Stimulated activated CD4-positive, alpha-beta T cell treated with anti-CD3 and anti-CD28 coated beads, TNF-alpha, amount 100 ng/mL, for 48 hours (primary cell): Measurements from ENCODE around the gene ZNF479.
"Not testable (repeated sequence)": the region's sequence is repeated elsewhere in the genome, so short reads cannot be mapped to it uniquely, and the experiment has no call there.

Experiments
- DNase-seq, 3 donors: peaks; one replicate each; pipeline ENCODE4 v3.0.0-alpha.2; 2020; ENCODE audit warnings: low read depth in 3 of 3

The ZNF479 gene

DNA sequence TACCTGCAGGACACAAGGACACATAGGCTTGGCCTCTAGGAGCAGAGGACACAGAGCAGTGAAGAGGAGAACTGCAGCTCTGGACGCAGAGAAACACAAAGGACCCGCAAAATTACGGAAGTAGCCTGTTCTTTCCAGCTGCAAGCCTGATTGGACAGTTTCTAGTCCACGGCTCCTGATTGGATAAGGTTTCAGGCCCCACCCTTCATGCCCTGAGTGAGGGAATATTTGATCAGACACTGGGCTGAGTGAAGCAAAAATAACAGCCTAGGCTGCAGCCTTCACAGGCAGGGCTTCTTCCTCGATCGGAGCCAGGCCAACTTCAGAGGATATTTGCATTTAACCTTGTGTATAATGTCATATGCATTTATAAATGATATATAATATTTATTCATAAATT lies at the start of gene ZNF479:
Gene ZNF479 (minus strand): TSS at position 101 of the 400 bp plus-strand sequence. CDS start 112 bp downstream, outside the sequence.
- DNase-seq = not testable (repeated sequence)

DNA sequence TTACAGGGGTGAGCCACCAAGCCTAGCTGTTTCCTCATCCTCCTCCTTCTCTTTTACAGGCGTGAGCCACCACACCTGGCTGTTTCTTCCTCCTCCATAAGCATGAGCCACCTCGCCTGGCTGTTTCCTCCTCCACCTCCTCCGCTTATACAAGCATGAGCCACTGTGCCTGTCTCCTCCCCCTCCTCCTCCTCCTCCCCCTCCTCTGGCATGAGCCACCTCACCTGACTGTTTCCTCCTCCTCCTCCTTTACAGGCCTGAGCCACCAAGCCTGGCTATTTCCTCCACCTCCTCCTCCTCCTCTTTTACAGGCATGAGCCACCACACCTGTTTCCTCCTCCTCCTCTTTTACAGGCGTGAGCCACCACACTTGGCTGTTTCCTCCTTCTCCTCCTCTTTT lies 49.8 kb upstream of the ZNF479 start:
- DNase-seq = no peak

DNA sequence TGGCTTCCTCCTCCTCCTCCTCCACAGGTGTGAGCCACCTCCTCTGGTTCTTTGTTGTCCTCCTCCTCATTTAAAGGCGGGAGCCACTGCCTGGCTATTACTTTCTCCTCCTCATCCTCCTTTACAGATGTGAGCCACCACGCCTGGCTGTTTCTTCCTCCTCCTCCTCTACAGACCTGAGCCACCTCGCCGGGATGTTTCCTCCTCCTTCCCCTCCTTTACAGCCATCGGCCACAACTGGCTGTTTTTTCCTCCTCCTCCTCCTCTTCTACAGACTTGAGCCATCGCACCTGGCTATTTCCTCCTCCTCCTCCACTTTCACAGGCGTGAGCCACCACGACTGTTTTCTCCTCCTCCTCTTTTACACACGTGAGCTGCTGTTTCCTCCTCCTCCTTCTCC lies 49.0 kb upstream of the ZNF479 start:
- DNase-seq = no peak

DNA sequence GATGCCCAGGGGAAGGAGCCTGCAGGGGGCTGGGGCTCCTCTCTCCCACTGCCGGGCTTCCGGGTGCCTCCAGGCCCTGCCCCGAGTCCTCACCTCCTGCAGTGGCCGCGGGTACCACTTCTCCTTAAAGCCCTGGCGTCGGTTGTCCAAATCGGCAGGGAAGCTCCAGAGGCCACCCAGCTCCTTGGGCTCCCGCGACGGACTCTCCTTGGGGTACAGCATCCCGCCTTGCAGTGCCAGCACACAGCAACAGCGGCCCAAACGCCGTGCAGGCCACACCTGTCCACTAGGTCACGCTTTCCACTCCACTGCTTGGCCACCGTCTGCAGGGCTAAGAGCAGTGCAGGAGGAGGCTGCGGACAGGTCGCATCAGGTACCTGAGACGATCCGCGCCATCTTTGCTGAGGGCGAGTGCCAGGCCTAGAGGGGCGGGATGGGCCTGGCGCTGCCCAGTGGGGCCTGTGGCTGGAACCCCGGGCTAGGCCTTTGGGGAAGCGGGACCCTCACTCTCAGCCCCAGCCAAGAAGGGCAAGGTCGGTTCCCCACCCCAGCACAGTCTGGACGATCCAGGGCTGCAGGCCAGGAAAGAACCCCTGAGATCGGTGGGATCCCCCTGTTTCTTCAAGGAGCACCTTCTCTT lies 47.7 kb upstream of the ZNF479 start:
- DNase-seq = no peak

DNA sequence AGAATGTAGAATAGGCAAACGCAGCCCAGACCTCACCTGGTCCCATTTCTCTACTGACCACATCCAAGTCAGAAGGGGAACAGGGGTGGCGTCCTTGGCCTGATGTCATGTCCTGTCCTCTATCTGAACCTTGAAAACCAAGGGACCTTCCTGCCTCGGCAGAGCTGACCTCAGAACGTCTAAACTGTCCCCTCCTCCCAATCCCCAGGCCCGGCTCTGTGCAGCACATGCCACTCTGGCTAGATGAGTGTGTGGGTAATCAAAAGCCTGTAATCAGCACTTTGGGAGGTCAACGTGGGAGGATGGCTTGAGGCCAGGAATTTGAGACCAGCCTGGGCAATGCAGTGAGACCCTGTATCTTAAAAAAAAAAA lies 46.5 kb upstream of the ZNF479 start:
- DNase-seq = no peak

DNA sequence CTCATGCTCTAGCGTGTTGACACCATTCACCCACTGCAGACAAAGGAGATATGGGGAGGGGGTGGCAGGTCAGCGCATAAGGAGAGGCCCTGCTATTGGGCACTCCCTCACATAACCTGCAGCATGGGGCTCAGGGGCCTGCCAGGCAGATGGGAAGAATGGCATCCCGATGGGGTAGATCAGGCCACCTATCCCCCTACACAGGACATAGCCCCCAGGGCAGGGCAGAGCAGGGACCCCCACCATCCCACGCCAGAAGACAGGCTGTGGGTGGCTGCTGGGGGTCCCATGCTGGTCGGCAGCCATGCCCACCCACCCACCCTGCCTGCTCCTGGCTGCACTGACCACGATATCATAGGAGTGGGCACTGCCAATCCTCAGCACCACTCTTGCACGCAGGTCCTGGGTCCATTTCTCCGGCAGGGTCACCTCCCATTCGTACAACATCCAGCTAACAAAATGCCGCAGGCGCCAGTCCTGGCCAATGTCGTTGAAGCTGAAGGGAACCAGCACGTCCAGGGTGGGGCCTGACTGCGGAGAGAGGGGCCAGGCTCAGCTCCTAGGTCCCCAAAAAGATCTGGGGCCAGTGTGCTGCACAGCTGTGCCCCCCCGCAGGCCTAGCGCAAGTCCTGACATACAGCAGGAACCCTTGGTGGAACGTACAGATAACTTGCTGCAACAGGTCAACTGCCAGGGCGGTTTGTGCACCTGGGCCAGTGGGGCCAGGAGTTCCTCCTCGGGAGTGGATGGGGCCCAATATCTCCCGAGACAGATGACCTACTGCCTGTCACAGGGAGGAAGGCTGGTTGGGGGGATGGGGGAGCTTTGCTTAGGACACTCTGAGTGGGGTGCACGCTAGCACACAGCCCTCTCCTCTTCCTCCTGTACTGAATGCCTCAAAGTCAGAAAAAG lies 45.9 kb upstream of the ZNF479 start:
- DNase-seq = no peak

DNA sequence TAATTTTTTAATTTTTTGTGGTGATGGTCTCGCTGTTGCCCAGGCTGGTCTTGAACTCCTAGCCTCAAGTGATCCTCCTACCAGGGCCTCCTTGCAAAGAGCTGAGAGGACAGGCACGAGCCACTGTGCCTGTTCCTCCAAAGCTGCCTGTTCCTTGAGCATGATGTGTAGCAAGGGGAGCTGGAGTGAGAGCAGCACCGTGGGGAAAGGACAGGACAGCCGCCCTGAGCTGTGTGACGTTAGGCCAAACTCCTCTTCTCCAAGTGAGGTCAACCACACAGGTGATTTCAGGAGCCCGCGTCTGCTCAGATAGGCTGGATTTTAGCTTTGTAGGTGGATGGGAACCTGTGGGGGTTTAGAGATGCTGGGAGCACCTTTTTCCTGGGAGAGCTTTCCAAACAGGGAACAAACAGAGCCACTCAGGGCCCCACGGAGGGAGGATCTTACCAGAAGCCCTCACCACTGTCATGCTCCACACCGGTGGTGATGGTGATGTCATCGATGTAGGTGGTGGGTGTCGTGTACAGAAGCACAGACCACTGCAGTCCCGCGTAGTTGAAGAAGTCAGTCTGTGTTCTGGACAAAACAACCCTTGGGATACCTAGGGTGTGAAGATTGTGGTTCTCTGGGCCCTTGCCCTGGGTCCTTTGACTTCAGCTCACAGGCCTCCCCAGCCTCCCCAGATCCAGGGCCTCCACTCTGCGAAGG lies 44.8 kb upstream of the ZNF479 start:
- DNase-seq = no peak

DNA sequence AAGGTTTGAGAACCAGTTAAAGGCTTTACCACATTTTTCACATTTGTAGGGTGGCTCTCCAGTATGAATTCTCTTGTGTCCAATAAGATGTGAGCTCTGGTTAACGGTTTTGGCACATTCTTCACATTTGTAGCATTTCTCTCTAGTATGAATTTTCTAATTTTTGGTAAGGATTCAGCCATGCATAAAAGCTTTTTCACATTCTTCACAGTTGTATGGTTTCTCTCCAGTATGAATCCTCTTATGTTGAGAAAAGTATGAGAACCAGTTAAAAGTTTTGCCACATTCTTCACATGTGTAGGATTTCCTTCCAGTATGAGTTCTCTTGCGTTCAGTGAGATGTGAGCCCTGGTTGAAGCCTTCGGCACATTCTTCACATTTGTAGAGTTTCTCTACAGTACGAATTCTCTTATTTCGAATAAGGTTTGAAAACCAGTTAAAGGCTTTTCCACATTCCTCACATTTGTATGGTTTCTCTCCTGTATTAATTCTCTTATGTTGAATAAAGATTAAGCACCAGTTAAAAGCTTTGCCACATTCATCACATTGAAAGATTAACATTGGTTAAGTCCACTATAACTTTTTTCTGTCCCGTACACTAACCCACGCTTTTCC lies 33.2 kb upstream of the ZNF479 start:
- DNase-seq = no peak

DNA sequence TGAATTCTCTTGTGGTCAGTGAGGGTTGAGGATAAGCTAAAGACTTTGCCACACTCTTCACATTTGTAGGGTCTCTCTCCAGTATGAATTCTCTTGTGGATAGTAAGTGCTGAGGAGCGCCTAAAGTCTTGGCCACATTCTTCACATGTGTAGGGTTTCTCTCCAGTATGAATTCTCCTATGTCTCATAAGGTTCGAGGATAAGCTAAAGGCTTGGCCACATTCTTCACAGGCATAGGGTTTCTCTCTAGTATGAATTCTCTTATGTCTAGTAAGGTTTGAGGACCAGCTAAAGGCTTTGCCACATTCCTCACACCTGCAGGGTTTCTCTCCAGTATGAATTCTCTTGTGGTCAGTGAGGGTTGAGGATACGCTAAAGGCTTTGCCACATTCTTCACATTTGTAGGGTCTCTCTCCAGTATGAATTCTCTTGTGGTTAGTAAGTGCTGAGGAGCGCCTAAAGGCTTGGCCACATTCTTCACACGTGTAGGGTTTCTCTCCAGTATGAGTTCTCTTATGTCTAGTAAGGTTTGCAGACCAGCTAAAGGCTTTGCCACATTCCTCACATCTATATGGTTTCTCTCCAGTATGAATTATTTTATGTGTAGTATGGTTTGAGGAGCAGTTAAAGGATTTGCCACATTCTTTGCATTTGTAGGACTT lies 12.0 kb downstream of the ZNF479 start:
- DNase-seq = not testable (repeated sequence)
